SK-N-MC (cell line): ENCODE results near the gene NEUROD6.

ENCODE experiments used
- DNase-seq: peaks from one replicate; pipeline ENCODE4 v3.0.0-alpha.2; 2011; ENCODE audit warnings: low read depth, low spot score
- H3K27ac ChIP-seq: fragments of 200-600 bp; sonication (generic); 2 replicates; pipeline ENCODE4 v1.5.1; 2016; ENCODE audit warnings: mixed run types
- H3K36me3 ChIP-seq: fragments of 200-600 bp; sonication (generic); 2 replicates; pipeline ENCODE4 v1.6.1; 2017; ENCODE audit warnings: antibody characterized with exemption, low read length, mixed read lengths; ENCODE audit not compliant: insufficient read depth
- H3K4me3 ChIP-seq: fragments of 200-600 bp; sonication (generic); 2 replicates; pipeline ENCODE4 v1.5.1; 2016
- H3K9ac ChIP-seq: fragments of 200-600 bp; sonication (generic); 2 replicates; pipeline ENCODE4 v1.8.0; 2017; ENCODE audit warnings: mixed run types, mixed read lengths; ENCODE audit not compliant: insufficient read length
- H3K9me3 ChIP-seq: fragments of 200-600 bp; sonication (generic); 2 replicates; pipeline ENCODE4 v1.6.1; 2017; ENCODE audit warnings: low read depth, mild to moderate bottlenecking, antibody characterized with exemption, low read length, moderate library complexity, mixed read lengths
- EZH2 ChIP-seq: fragments of 200-600 bp; sonication (generic); IDR thresholded peaks from one replicate; pipeline ENCODE4 v1.6.1; 2017; ENCODE audit warnings: antibody characterized with exemption
- FOXP2 ChIP-seq: optimal IDR thresholded peaks from 2 replicates; pipeline ENCODE3; 2011; ENCODE audit warnings: mild to moderate bottlenecking, moderate library complexity; ENCODE audit not compliant: insufficient read depth; ENCODE audit errors: extremely low read length, control extremely low read depth
- POLR2AphosphoS5 ChIP-seq: IDR thresholded peaks from 2 replicates; pipeline ENCODE4 v1.6.1; 2012; ENCODE audit warnings: mild to moderate bottlenecking, low read depth, low read length, borderline replicate concordance

The NEUROD6 gene

DNA sequence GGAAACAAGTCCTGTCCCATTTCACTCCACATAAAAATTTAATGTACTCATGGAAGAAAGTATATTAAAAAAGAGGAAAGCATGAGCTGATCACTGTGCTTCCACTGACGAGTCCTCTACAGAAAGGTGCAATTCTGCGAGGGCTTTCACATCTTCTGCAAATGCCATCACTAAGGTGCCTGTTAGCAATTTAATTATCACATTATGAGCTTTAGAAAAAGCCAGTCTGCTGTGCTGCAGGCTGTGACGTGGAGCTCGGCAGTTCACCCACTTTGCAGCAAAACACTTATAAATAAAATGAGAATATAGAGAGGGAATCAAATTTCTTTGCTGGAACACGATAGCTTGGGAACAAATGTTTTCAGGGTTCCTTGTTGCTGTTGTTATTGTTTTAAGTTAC lies 22.5 kb upstream of the NEUROD6 start:
- H3K4me3 ChIP-seq: no peak overlapping the region
- TF ChIP-seq FOXP2 (no peak), EZH2 (no peak), POLR2AphosphoS5 (no peak)
- no peak for DNase-seq
- H3K9ac ChIP-seq: no peak overlapping the region
- H3K27ac ChIP-seq: peak overlapping the region; percentile 90
- no peaks in the 10 kb centered on the region for H3K36me3 ChIP-seq
- no peaks in the 10 kb centered on the region for H3K9me3 ChIP-seq

DNA sequence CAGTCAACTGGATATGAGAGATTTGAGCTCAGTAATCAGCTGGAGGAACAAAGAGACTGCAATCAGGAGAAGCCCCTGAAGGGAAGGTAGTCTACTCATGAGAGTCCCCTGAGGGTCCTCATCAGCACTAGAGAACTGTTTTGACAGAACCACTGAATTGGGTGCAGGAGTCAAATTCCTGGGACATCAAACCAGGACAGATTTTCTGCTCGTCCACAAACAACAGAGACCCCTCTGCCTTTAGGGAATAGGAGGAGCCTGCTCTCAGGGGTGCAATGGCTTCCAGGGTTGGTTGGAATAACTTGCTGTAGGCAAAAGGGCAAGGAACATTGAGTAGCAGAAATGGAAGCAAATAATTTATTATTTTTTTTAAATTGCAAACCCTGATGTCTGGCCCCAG lies 21.9 kb upstream of the NEUROD6 start:
- TF ChIP-seq POLR2AphosphoS5 (no peak), EZH2 (no peak), FOXP2 (no peak)
- DNase-seq: no peak
- no peaks in the 10 kb centered on the region for H3K36me3 ChIP-seq
- 0 out of 2 replicates have a peak overlapping the region, but pooled peaks have one; percentile 6 for H3K4me3 ChIP-seq
- peak overlapping the region; percentile 29 for H3K9ac ChIP-seq
- H3K9me3 ChIP-seq: no peaks in the 10 kb centered on the region
- peak overlapping the region; percentile 90 for H3K27ac ChIP-seq

DNA sequence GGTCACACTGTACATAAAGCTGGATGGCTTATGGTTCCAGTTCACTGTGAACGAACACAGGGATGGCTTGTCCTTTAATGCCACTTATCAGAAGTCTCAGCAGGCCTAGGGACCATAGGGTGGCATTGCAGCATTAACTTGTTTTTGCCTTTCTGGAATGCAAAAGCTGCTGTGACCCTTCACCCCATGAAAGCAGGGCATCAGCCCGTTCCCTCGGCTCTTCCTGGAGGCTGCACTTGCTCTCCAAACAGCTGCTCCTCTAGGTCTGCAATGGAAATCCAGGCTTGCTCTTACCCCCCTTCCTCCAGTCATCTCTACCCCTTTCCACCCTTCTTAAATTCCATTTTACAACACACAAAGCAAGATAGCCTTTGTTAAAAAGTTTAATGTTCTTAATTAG lies 17.9 kb upstream of the NEUROD6 start:
- TF ChIP-seq FOXP2 (no peak), POLR2AphosphoS5 (no peak), EZH2 (no peak)
- DNase-seq: no peak
- H3K36me3 ChIP-seq: no peaks in the 10 kb centered on the region

DNA sequence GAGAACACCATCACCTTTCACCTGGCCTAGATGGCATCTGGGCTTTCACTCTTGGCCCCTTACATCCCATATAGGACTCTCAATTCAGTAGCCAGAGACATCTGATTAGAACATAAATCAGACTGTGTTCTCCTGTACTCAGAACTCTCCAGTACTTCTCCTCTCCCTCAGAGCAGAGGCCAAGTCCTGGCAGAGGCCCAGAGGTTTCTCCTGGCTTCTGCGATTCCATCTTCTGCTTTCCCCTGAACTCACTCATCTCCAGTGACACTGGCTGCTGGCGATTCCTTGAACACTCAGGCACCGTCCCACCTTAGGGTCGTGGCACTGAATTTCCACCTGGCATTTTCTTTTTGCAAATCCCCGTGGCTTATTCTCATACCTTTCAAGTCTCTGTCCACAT lies 4.9 kb upstream of the NEUROD6 start:
- TF ChIP-seq FOXP2 (no peak), POLR2AphosphoS5 (no peak), EZH2 (no peak)
- no peak for DNase-seq

More for the DNA sequence above, 17.9 kb upstream of the NEUROD6 start:
- no peak overlapping the region for H3K9ac ChIP-seq
- no peak overlapping the region for H3K27ac ChIP-seq
- H3K4me3 ChIP-seq: no peak overlapping the region
- peaks cover 9% of the 10 kb centered on the region; the same call in 1 of the 2 replicates for H3K9me3 ChIP-seq

DNA sequence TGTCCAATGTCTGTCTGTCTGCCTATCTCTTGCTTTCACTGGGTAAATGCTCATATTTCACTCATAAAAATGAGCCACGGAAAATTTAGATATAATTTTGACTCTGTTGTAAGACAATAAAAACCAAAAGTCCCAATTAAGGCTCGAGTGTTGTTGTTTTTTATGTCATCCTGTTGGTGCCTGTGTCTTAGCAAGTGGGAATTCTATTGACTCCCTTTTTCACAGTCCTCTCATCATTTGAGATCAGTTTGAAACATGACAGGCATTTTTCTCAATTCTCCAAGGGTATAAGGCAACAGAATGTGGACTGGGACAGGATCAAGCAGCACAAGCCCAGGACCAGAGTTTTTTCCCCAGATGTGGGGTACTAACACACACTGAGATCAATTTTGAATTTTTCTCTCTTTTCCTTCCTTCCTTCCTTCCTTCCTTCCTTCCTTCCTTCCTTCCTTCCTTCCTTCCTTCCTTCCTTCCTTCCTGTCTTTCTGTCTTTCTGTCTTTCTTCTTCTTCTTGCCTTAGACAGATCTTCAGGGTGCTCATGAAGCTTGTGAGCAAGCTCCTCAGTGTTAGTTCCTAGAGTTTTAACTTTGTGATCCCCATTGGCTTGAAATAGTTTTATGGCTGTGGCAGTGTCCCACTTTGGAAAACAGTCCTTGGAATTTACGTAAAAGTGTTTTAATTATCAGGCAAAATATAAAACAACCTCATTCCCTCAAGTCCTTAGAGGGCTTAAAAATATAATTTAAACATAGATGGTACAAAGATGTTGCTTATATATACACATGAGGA lies 3.2 kb upstream of the NEUROD6 start:
- Histone ChIP-seq H3K36me3 (no peaks in the 10 kb centered on the region), H3K27ac (peak overlapping the region; percentile 100), H3K9ac (peak overlapping the region; percentile 80), H3K9me3 (peaks cover 2% of the 10 kb centered on the region; the same call in 1 of the 2 replicates), H3K4me3 (peak overlapping the region; percentile 57)
- DNase-seq: peak; percentile 100
- peak; percentile 97 for TF ChIP-seq FOXP2
- TF ChIP-seq POLR2AphosphoS5: peak; percentile 61; the same call in 1 of the 2 replicates
- TF ChIP-seq EZH2: no peak

More for the DNA sequence above, 4.9 kb upstream of the NEUROD6 start:
- Histone ChIP-seq H3K27ac (peak overlapping the region; percentile 100), H3K9ac (peak overlapping the region; percentile 80), H3K9me3 (peaks cover 6% of the 10 kb centered on the region; the same call in 1 of the 2 replicates), H3K36me3 (no peaks in the 10 kb centered on the region), H3K4me3 (no peak overlapping the region)

DNA sequence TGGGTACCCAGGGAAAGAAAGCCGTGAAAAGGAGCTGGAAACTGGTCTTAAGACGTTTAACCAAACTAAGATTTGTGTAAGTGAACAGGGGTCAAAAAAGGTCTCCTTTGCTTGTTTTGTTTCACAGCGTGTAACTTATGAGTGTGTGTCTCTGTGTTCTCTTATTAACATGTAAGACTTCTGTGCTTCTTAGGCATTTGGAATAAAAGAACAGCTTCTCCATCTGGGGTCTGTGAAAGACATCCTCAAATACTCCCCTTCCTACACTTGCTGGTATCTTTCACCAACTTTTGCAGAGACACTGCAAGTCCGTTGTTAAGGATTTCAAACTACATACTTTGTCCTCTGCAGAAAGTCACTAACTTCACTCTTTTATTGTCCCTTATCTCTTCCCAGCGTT lies 615 bp upstream of the NEUROD6 start:
- peak overlapping the region; percentile 57 for H3K4me3 ChIP-seq
- DNase-seq: no peak
- no peaks in the 10 kb centered on the region for H3K9me3 ChIP-seq
- peak overlapping the region; percentile 100 for H3K27ac ChIP-seq
- H3K36me3 ChIP-seq: no peaks in the 10 kb centered on the region
- TF ChIP-seq EZH2 (no peak), FOXP2 (no peak), POLR2AphosphoS5 (no peak)
- H3K9ac ChIP-seq: peak overlapping the region; percentile 75

DNA sequence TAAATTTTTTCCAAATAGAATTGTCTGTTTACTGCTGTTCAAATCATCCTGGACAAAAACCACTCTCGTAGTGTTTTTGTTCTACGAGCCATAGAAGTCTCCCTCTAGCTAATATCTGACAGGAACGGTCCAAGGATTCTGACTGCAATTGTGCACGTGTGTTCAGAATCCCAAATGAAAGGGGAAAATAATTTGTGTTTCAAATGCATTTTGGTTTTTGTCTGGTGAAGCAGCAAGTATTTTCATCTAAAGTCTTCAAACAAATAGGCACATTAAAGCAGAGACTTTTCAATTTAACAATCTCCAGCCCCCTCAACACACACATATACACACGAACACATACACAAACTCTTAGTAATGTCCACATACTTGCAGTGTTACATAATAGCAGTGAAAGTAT lies 475 bp downstream of the NEUROD6 start:
- Histone ChIP-seq H3K27ac (peak overlapping the region; percentile 100), H3K36me3 (no peaks in the 10 kb centered on the region), H3K4me3 (peak overlapping the region; percentile 64), H3K9me3 (no peaks in the 10 kb centered on the region), H3K9ac (peak overlapping the region; percentile 73)
- no peak for TF ChIP-seq EZH2
- TF ChIP-seq FOXP2: no peak
- TF ChIP-seq POLR2AphosphoS5: no peak
- no peak for DNase-seq

DNA sequence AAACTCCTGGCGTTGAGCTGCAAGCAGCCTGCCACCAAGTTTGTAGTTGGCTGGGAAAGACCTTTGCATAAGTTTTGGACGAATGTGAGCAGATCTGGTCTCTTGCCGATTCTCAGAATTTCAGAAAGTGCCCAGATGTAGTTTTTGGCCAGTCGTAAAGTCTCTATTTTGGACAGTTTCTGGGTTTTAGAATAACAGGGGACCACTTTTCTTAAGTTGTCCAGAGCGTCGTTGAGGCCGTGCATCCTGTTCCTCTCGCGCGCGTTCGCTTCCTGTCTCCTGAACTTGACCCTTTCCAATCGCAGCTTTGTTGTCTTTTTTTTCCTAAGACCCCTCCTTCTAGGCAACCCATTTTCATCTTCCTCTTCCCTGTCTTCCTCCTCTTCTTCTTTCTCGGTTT lies 1.8 kb downstream of the NEUROD6 start:
- Histone ChIP-seq H3K4me3 (peak overlapping the region; percentile 1; the same call in 1 of the 2 replicates), H3K9ac (peak overlapping the region; percentile 73), H3K9me3 (no peaks in the 10 kb centered on the region), H3K36me3 (no peaks in the 10 kb centered on the region), H3K27ac (peak overlapping the region; percentile 100)
- DNase-seq: no peak
- TF ChIP-seq POLR2AphosphoS5: 0 out of 2 replicates have a peak, but pooled peaks have one; percentile 8
- no peak for TF ChIP-seq EZH2
- TF ChIP-seq FOXP2: no peak

DNA sequence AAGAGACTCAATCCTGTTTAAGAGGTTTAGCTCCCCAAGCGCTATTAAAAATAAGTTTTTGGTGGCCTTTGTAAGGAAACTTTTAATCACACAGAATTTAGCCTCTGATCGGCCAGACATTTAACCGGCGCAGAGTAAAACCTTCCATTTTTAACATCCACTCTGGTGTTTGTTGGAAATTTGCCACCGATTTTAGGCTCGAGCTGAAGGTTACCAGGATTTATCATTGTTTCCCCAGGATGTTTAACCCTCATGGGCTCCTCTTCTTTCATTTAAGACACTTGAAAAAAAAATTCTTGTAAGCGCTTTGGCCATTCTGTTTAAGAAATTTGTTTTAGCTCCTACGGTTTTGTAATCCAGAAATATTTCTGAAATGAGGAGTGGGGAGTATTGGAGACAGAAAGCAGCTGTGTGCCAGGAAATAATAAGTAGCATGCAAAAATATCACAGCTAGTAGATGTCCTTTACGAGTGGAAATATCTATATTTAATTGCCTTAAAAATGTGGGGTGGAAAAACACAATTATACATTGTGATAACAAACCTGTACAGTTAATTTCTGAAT lies 3.4 kb downstream of the NEUROD6 start:
- Histone ChIP-seq H3K36me3 (no peaks in the 10 kb centered on the region), H3K9ac (peak overlapping the region; percentile 61), H3K27ac (peak overlapping the region; percentile 100), H3K4me3 (peak overlapping the region; percentile 56), H3K9me3 (no peaks in the 10 kb centered on the region)
- DNase-seq: no peak
- TF ChIP-seq EZH2: no peak
- no peak for TF ChIP-seq FOXP2
- no peak; the same call in 1 of the 2 replicates for TF ChIP-seq POLR2AphosphoS5
